NCI-H524 (cell line): Measurements from ENCODE around the gene ALG1.
A peak's percentile ranks its signal among the peaks of the same experiment; 100 is the strongest.
"Not testable (repeated sequence)": the region's sequence is repeated elsewhere in the genome, so short reads cannot be mapped to it uniquely, and the experiment has no call there.

Experiments
- DNase-seq, 2 experiments: peaks; one replicate each; lab custom pipeline; 2025; lab: John Stamatoyannopoulos, UW

The ALG1 gene

GRCh38 chr16:5073771-5074170 lies 2.1 kb downstream of the ALG1 start:
- DNase-seq: not testable (repeated sequence)

- DNase-seq: no peak
Measured at GRCh38 chr16:5075637-5076036, 4.0 kb downstream of the ALG1 start.

- DNase-seq: no peak
Measured at GRCh38 chr16:5077304-5077703, 5.7 kb downstream of the ALG1 start.

GRCh38 chr16:5078626-5079025 lies 7.0 kb downstream of the ALG1 start:
- DNase-seq: no peak

GRCh38 chr16:5080461-5080860 lies 8.8 kb downstream of the ALG1 start:
- DNase-seq: not testable (repeated sequence)

- DNase-seq: not testable (repeated sequence)
Measured at GRCh38 chr16:5080996-5081395, 9.4 kb downstream of the ALG1 start.

- not testable (repeated sequence) for DNase-seq
Measured at GRCh38 chr16:5083646-5084045, 12.0 kb downstream of the ALG1 start.

- DNase-seq: not testable (repeated sequence)
Measured at GRCh38 chr16:5084099-5084731, 12.6 kb downstream of the ALG1 start.

- peak in 1 of 2 experiments; percentile 31 for DNase-seq
Measured at GRCh38 chr16:5084802-5085201, 13.2 kb downstream of the ALG1 start.

GRCh38 chr16:5085716-5086115 lies 14.1 kb downstream of the ALG1 start:
- DNase-seq: not testable (repeated sequence)

GRCh38 chr16:5088086-5088790 lies 16.6 kb downstream of the ALG1 start:
- not testable (repeated sequence) for DNase-seq

- DNase-seq: not testable (repeated sequence)
Measured at GRCh38 chr16:5088936-5089335, 17.3 kb downstream of the ALG1 start.

GRCh38 chr16:5089911-5090555 lies 18.4 kb downstream of the ALG1 start:
- not testable (repeated sequence) for DNase-seq

- not testable (repeated sequence) for DNase-seq
Measured at GRCh38 chr16:5090592-5090991, 18.9 kb downstream of the ALG1 start.

GRCh38 chr16:5093081-5093480 lies 21.4 kb downstream of the ALG1 start:
- DNase-seq: peak in 1 of 2 experiments; percentile 20

- DNase-seq: peak; percentile 81 to 91
Measured at GRCh38 chr16:5093746-5094145, 22.1 kb downstream of the ALG1 start.

GRCh38 chr16:5095145-5095830 lies 23.6 kb downstream of the ALG1 start:
- not testable (repeated sequence) for DNase-seq

- DNase-seq: not testable (repeated sequence)
Measured at GRCh38 chr16:5096437-5097060, 24.9 kb downstream of the ALG1 start.

- peak in 1 of 2 experiments; percentile 35 for DNase-seq
Measured at GRCh38 chr16:5097061-5097469, 25.4 kb downstream of the ALG1 start.

GRCh38 chr16:5097470-5098220 lies 26.0 kb downstream of the ALG1 start, which contains the start of gene EEF2KMT:
TSS of gene EEF2KMT (minus strand) at chr16:5097795. CDS start at chr16:5097739, 56 bp downstream.
- peak; percentile 98 to 99 for DNase-seq
